GM19240 (cell line): ENCODE measurements around the gene PRKAR2B.
"Not testable (repeated sequence)": the region's sequence is repeated elsewhere in the genome, so short reads cannot be mapped to it uniquely, and the experiment has no call there.

Experiments
- DNase-seq: peaks from one replicate; pipeline ENCODE4 v3.0.0; 2011; ENCODE audit warnings: low spot score; ENCODE audit not compliant: insufficient read length

PRKAR2B gene

DNA sequence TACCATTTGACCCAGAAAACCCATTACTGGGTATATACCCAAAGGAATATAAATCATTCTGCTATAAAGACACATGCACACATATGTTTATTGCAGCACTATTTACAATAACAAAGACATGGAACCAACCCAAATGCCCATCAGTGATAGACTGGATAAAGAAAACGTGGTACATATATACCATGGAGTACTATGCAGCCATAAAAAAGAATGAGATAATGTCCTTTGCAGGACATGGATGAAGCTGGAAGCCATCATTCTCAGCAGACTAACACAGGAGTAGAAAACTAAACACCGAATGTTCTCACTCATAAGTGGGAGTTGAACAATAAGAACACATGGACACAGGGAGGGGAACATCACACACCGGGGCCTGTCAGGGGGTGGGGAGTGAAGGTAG is 111.2 kb downstream of the PRKAR2B start:
- not testable (repeated sequence) for DNase-seq

DNA sequence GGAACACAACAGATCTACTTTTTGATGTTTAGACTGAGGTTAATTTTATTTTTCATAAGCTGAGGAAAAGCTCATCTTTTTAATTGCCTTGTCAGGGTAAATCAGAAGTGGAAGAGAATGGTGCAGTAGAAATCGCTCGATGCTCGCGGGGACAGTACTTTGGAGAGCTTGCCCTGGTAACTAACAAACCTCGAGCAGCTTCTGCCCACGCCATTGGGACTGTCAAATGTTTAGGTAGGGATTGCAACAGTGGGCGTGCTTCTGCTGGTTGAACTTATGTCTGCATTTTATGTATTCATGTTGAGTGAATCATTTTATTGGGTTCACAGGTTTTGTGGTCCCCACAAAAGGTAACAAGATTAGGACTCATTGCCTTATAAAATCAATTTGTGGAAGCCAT is 112.6 kb downstream of the PRKAR2B start:
- no peak for DNase-seq

DNA sequence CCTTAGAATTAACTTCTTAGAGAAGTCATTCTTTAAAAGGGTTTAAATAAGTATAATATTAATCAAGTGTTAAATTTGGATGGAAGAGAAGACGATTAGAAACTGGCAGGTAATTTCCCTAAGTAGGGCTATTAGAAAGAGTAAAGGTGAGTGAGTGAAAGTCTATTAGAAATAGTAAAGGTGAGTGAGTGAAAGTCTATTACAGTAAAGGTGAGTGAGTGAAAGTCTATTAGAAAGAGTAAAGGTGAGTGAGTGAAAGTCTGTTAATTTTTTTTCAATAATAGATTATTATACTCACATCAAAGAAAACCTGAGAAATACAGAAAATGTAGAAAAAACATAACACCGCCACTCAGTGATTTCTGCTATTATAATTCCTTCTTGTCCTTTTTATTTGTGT is 113.5 kb downstream of the PRKAR2B start:
- DNase-seq = no peak

GRCh38 chr7:107160389-107160788 is 115.9 kb downstream of the PRKAR2B start:
- DNase-seq = no peak

GRCh38 chr7:107161415-107161814 is 116.9 kb downstream of the PRKAR2B start:
- no peak for DNase-seq

DNA sequence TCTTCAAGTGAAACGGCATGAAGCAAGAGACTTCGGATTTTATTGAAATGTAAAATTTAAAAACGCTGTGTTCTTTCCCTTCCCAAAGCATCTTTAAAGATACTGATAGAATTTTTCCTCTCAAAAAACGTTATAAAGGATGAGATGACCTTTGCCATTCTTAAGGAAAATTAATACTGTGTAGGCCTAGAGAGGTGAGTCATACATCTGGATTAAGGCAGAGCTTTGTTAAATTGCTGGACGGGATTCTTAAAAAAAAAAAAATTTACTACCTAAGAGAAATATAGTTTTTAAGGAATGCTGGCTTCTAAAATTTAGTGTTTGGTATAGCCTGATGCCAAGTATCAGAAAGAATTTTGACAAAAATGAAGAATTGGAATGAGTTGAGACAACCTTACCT is 118.0 kb downstream of the PRKAR2B start:
- DNase-seq = no peak

DNA sequence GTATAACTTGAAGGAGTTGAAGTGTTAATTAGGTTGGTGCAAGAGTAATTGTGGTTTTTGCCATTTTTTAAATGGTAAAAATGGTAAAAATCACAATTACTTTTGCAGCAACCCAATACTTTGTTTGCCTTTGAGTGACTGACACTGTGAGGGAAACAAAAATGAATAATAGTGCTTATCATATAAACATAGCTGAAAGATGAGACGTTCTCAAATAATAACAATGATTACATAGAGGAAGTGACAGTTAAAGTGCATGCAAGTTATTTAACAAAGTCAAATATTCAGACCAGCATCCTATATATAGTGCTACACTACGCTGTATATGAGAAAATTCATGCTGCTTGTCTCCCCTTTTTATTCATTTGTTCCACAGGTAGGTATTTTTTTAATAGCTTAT is 119.6 kb downstream of the PRKAR2B start:
- no peak for DNase-seq

DNA sequence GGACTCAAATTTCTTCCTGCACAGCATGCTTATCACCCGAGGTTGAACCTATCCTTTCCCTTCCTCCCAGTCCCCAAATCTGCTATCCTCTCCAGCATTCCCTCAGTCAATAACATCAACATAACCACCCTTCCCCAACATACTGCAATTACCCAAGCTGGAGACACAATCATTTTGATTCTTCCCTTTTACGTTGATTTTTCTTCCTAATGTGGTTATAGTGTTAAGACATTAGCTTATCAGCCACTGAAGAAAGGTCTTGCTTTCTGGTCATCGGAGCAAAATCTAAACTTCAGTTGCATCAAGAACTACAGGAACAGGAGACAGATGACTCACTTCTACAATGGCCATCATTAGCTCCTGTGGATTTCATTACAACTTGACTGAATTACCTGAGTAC is 120.8 kb downstream of the PRKAR2B start:
- no peak for DNase-seq

DNA sequence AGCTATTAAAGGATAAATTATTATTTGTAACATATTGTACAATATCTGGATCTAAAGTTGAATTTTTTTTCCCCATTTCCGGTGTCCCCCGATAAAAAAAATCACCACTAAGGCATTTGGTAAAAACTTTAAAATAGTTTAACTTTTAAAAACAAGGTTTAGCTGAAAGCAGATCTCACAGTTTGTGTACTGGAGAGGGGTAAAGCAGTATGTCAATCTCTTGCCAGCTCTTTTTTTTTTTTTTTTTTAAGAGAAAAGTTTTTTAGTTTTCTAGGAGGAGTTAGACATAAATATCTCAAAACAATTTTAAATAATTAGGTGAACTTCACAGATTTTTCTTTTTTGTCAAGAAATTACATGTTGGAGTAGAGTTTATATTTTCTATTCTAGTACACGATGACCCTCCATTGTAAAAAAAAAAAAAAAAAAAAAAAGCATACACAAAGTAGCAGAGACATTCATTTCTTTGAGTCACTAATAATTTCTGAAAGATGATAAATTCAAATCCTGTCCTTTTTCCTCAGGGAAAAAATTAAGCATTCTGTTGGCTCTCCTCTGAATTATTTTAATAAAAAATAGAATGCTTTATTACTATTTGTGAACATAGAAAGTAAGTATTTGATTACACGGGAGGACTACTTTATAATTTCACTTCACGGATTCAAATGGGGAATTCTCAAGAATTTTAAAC is 122.4 kb downstream of the PRKAR2B start:
- no peak for DNase-seq

DNA sequence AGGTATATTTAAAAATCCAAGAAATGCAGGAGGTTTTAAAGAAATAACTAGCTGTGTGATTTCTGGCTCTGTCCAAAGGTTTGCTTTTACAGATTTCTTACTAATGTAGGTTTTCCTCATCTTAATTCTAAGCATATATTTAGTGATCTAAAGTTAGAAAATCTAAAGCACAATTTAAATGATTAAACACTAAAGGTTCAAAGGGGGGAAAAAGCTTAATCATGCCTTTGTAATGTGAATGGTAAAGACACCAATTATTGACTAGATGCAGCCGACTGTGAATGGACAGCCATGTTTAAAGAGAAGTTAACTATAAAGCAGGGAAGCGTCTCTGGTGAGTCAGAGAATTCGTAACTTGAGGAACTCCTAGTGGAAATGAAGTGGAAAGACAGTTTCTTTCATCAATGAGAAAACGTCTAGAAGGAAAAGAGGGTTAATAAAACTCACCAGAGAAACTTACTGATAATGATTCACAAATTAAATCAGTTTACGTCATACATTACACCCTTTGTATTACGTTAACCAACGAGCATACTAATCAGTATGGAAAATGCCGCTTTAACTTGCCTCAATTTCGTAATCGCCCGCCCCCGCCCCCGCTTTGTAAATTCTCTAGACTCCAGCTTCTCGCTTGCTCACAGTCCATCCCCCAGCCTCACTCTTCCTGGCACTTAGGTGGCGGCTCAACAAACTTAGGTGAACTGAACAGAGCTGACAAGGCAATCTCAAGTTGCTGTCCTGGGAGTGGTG is 123.2 kb downstream of the PRKAR2B start:
- DNase-seq = no peak

DNA sequence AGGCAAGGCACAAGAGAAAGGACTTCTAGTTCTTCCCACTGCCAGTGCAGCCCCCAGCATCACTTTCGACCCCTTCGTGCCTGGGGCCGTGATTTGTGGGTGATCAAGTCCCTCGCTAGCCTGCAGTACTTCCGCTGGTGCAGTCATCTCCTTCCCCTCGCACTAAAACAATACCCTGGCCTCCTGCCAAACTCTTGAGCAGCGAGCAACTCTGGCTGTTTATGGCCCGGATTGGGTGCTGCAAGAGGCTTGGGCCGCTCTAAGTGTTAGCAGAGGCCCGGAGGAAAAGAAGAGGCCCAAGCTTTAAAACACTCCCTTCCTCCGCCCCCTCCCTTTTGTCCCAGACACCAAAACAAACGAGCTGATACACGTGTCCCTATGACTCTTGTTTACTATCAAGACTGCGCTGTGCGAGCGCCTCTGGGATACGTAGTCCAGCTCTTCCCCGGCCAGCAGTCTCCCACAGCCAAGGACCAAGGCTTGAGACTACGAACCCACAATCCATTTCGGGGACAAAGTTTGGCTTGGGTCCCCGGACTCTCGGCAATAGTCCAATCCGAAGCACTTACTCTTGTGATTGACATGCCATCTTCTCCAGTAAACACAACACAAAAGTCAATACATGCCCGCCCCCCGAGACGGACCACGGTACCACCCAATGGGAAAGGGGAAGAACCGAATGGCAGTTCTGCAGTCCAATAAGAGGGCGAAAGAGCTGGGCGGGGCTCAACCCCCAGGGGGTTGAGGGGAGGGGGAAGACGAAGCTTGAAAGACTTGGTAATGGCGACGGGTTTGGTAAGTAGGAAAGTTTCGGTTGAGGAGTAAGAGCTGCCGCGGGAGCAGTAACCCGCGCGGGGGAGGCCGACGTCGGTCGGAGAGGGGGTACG is 124.0 kb downstream of the PRKAR2B start, which contains the start of gene HBP1:
Gene HBP1, plus strand, starts transcription at position 771 of the 887 bp plus-strand sequence. CDS start 10,891 bp downstream, outside the sequence.
- DNase-seq = peak; percentile 70

DNA sequence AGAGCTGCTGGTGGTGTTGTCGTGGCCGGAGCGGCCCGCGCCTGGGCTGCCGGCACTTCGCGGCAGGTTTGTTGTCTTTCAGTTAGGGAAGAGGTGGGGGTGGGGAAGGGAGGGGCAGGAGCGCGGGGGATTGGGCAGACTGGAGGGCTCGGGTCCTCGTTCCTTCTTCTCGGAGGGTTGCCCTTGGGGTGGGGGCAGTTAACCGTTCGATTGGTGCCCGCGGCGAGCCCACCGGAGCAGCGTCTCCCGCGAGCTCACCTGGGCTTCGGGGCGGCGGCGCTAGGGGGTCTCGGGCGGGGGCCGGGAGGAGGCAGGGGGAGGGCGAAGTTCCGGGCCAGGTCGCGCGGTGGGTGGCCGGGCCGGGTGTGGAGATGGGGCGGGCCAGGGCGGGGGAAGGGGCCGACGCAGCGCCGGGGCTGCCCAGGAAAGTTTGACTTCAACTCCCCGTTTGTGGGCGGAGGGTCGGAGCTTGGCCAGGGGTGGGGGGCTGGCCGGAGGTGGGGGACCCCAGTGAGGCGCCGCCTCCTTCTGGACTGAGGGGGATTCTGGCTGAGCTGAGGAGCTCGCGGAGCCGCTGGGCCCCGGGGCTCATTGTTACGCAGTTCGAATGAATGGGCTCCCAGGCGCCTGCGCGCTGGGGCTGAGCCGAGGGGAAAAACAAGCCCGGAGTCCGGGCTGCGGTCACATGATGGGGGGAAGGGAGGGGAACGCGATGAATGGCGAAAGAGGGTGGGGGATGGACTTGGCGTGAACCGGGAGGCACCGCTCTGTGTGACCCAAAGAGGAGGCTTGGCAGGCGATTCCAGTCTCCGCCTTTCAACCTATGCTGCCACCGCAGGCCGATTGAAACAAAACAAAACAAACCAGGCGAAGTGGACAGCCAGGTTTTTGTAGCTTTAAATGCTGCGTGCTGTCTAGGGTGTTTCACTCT is 124.9 kb downstream of the PRKAR2B start:
- DNase-seq = peak; percentile 25

DNA sequence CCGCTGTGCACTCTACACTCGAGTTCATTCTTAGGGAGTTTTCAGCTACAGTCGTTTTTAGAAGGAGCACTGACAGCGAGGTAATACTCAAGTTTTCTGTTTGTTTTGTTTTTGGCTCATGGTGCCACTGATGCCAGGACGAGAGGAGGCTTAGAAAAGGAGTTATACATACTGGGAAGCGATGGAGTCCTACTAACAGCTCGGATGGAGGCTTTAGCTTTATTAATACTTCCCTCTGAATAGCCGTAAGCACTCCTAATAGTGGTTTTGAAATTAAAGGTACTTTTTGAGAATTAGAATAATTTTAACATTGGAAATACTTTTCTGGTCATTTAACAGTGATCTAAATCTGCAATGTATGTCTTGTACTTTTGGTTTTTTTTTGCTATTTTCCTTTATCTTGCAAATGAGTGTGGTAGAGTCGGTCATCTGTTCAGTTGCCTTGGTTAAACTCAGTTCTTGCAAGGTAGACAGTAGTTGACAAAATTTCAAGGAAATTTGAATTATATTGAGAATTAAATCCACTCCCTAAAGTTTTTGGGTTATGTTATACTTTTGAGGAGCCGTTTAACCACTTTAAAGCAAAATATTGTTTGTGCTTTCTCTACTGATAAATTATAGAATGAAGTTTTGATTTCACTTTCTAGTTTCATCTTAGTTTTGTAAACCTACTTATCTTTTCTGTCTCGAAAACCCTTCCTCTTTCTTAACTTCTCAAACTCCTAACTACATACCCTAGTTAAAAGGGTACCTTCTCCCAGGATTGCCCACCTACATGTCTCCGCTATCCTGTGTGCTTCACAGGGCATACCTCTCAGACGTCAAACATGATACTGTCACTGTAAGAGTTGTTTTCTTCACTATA is 125.8 kb downstream of the PRKAR2B start:
- no peak for DNase-seq

- DNase-seq = no peak
Observed at GRCh38 chr7:107171496-107171895, 127.0 kb downstream of the PRKAR2B start.

DNA sequence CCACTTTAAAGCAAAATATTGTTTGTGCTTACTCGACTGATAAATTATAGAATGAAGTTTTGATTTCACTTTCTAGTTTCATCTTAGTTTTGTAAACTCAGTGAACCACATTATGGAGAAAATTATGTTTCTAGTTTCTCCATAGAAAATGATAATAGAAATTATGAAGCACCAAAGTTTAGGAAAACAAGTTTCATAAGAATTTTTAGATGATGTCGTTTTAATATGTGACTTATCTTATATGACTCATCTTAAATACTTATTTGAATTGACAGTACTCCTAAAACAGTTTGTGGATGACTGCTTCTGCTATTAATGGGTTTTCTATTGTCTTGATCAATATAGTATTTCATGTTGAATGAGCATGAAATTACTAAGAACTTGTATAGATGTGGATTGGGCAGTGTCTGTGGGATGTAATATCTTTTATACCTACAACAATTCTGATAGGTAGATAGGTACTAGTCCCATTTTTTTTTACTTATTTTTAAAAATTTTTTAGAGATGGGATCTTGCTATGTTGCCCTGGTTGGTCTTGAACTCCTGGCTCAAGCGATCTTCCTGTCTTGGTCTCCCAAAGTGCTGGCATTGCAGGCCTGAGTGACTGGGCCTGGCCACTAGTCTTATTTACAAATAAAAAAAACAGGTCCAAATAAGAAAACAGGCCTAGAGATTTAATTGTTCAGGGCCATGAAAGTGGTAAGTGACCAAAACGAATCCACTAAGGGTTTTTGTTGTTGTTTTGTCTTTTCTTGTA is 127.9 kb downstream of the PRKAR2B start:
- no peak for DNase-seq

DNA sequence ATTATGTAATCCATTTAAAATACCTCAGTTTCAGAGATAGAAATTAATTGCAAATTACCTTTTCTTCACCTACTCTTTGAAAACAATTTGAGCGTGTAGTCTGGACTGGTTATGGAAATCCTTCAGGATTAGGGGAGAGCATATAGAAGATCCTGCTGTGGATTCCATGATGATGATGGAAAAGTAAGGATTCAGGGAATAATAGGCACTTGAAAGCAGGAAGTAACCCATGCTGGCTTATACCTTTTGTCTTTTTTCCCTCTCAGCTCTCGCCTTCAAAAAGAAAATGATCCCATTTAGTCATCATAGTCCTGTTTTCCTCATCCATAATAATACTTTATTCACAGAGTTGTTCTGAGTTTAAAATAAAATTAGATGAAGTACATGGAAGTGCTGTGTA is 128.7 kb downstream of the PRKAR2B start:
- no peak for DNase-seq

- no peak for DNase-seq
Observed at GRCh38 chr7:107173691-107174406, 129.3 kb downstream of the PRKAR2B start.
